Psoas muscle (tissue), 8 donors: Measurements from ENCODE around the gene CSK. TPM values are rescaled to one million over a fixed set of nuclear protein-coding genes. Genes with fewer than 3 reads are reported as not detected.

ENCODE experiments used
- ATAC-seq, 4 donors: fragments of 200-7000 bp; cut with Tn5 transposase; one replicate each; pipeline ENCODE4 v1.9.1; 2020; ENCODE audit warnings: moderate library complexity in 3 of 4, mild to moderate bottlenecking in 2 of 4
- DNase-seq, 2 donors: peaks; one replicate each; pipeline ENCODE4 v3.0.0-alpha.2; 2020
- H3K27ac ChIP-seq: fragments of 200-600 bp; one replicate; pipeline ENCODE4 v1.8.0; 2022
- H3K27me3 ChIP-seq, 3 donors: fragments of 200-600 bp in 1 of 3; one replicate each; pipeline versions ENCODE4 v1.6.1 to v1.8.0; 2013 to 2022; ENCODE audit warnings: low read length in 2 of 3, mild to moderate bottlenecking in 2 of 3, moderate library complexity in 1 of 3; ENCODE audit not compliant: insufficient read depth in 3 of 3
- H3K36me3 ChIP-seq, 2 donors: fragments of 200-600 bp in 1 of 2; one replicate each; pipeline versions ENCODE4 v1.6.1 to v1.8.0; 2013 to 2022; ENCODE audit warnings: low read depth in 1 of 2, mild to moderate bottlenecking in 1 of 2, moderate library complexity in 1 of 2; ENCODE audit not compliant: insufficient read depth in 1 of 2
- H3K4me1 ChIP-seq: fragments of 200-600 bp; one replicate; pipeline ENCODE4 v1.8.0; 2022
- H3K4me3 ChIP-seq: fragments of 200-600 bp; one replicate; pipeline ENCODE4 v1.8.0; 2022; ENCODE audit warnings: mild to moderate bottlenecking
- H3K9me3 ChIP-seq: fragments of 200-600 bp; one replicate; pipeline ENCODE4 v1.8.0; 2022
- WGBS, 3 donors: extraction: QIAGEN DNeasy Blood & Tissue Kit; methylation state at CpG; one replicate each; pipeline versions ENCODE4 v1.1.6 to v1.1.7; 2013; 5-methylcytosine and 5-hydroxymethylcytosine counted together
- intact Hi-C, 2 donors: fragments of 100-400 bp; cut with DNase I; formaldehyde crosslinking; loops; one replicate each; pipeline versions ENCODE4 v1.11.0 to v1.14.2; 2022
- polyA plus RNA-seq, 3 donors: library from polyadenylated mRNA; stranded (reverse); fragments of 200-250 nt; gene quantifications; one replicate each; pipeline ENCODE4 v1.2.3, GENCODE V29; 2013
- total RNA-seq, 4 donors: library from RNA; stranded (reverse); fragmentation: NEBNext Ultra II Directional in 2 of 4; extraction: Animal tissue kit (Norgen Biotek cat#: 25700) in 2 of 4; gene quantifications; one replicate each; pipeline versions ENCODE4 v1.2.1 to v1.2.4, GENCODE V29; 2021 to 2023
- TF ChIP-seq, protein P1 (sequence below): fragments of 200-600 bp; IDR thresholded peaks from one replicate; pipeline ENCODE4 v1.8.0; 2022; ENCODE audit warnings: antibody characterized with exemption
- donor health status: healthy with polysubstance abuse.
- donor health status: DM: no; HTN: no; CAD: no; lungs with moderate emphysema.
- donor health status: Bipolar disorder and iron deficiency.
- donor health status: healthy.
- donor health status: DM: yes; HTN: yes; CAD: no.
- donor health status: DM: no; HTN: no; CAD: no.
- donor health status: DM: no; HTN: no; CAD: no.
- donor health status: DM: yes; HTN: yes; CAD: no.

Gene CSK
- total and polyA plus RNA-seq, 7 donors = 12.2 to 29.6 (median 16.3) TPM

DNA sequence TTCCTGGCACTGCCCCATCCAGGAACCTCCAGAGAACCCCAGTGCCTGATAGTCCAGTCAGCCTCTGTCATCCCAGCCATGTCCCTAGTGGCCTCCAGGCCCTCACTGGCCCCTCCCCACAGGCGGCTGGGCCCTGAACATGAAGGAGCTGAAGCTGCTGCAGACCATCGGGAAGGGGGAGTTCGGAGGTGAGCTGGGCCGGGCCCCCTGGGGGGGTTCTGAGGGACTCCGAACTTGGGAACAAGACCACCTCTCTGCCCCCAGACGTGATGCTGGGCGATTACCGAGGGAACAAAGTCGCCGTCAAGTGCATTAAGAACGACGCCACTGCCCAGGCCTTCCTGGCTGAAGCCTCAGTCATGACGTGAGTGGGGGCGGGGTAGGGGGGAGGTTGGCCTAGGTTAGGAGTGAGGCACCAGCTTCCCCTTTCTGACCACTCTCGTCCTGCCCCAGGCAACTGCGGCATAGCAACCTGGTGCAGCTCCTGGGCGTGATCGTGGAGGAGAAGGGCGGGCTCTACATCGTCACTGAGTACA lies 18.7 kb downstream of the CSK start:
- H3K4me1 ChIP-seq = peaks cover 21% of the 10 kb centered on the region
- no peak overlapping the region for H3K27ac ChIP-seq
- no peaks in the 10 kb centered on the region for H3K9me3 ChIP-seq
- intact Hi-C loops = loop anchor here (1.0 to 2.0 kb wide), 3 partner anchors 18 to 29 kb away; partner anchors contain the start of gene CSK (in 2 of the 2)
- H3K36me3 ChIP-seq = peaks cover 4 to 49% of the 10 kb centered on the region in 2 donors
- ATAC-seq = no peak
- no peak overlapping the region for H3K4me3 ChIP-seq
- no peak for DNase-seq
- TF ChIP-seq, protein P1, sequence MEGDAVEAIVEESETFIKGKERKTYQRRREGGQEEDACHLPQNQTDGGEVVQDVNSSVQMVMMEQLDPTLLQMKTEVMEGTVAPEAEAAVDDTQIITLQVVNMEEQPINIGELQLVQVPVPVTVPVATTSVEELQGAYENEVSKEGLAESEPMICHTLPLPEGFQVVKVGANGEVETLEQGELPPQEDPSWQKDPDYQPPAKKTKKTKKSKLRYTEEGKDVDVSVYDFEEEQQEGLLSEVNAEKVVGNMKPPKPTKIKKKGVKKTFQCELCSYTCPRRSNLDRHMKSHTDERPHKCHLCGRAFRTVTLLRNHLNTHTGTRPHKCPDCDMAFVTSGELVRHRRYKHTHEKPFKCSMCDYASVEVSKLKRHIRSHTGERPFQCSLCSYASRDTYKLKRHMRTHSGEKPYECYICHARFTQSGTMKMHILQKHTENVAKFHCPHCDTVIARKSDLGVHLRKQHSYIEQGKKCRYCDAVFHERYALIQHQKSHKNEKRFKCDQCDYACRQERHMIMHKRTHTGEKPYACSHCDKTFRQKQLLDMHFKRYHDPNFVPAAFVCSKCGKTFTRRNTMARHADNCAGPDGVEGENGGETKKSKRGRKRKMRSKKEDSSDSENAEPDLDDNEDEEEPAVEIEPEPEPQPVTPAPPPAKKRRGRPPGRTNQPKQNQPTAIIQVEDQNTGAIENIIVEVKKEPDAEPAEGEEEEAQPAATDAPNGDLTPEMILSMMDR = no peak
- H3K27me3 ChIP-seq = no peaks in the 10 kb centered on the region
- WGBS, 3 donors = 88 to 91% (median 89%) methylated on average over 20 of the region's 20 CpGs

DNA sequence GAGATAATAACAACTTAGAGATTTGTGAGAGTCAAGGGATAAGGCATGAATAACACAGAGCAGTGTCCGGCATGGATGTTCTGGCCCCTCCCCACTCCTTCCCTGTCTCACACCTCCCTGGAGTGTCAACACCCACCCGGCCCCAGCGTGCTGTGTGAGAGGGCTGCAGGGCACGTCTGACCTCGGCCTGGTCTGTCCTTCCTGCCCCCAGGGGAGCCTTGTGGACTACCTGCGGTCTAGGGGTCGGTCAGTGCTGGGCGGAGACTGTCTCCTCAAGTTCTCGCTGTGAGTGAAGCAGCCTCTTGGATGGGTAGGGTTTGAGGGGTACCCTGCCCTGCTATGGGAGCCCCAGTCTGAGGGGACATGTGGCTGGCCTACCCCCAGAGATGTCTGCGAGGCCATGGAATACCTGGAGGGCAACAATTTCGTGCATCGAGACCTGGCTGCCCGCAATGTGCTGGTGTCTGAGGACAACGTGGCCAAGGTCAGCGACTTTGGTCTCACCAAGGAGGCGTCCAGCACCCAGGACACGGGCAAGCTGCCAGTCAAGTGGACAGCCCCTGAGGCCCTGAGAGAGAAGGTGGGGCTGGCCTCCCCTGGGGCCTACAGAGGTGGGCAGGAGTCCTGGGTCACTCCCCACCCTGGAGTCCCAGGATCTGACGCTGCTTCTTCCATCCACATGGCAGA lies 19.6 kb downstream of the CSK start:
- TF ChIP-seq, protein P1 = no peak
- ATAC-seq (no peak), DNase-seq (no peak)
- Histone ChIP-seq H3K4me1 (peaks cover 21% of the 10 kb centered on the region), H3K27ac (no peak overlapping the region), H3K4me3 (no peak overlapping the region), H3K36me3 (peaks cover 4 to 49% of the 10 kb centered on the region in 2 donors), H3K27me3 (no peaks in the 10 kb centered on the region), H3K9me3 (no peaks in the 10 kb centered on the region)
- intact Hi-C loops = loop anchor here in 1 of 2 donors (2.0 kb wide), 1 partner anchor 19 kb away; the partner anchor contains the start of gene CSK
- WGBS, 3 donors = 87 to 89% (median 87%) methylated on average over 18 of the region's 18 CpGs

DNA sequence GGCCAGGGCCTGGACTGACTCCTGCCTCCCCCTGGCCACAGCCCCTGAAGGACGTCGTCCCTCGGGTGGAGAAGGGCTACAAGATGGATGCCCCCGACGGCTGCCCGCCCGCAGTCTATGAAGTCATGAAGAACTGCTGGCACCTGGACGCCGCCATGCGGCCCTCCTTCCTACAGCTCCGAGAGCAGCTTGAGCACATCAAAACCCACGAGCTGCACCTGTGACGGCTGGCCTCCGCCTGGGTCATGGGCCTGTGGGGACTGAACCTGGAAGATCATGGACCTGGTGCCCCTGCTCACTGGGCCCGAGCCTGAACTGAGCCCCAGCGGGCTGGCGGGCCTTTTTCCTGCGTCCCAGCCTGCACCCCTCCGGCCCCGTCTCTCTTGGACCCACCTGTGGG lies 20.4 kb downstream of the CSK start:
- no peaks in the 10 kb centered on the region for H3K9me3 ChIP-seq
- H3K27ac ChIP-seq = no peak overlapping the region
- DNase-seq = no peak
- H3K36me3 ChIP-seq = peaks cover 4 to 49% of the 10 kb centered on the region in 2 donors
- no peak for ATAC-seq
- WGBS, 3 donors = 89 to 91% (median 90%) methylated on average over 20 of the region's 20 CpGs
- H3K4me3 ChIP-seq = no peak overlapping the region
- H3K27me3 ChIP-seq = no peaks in the 10 kb centered on the region
- peaks cover 21% of the 10 kb centered on the region for H3K4me1 ChIP-seq
- TF ChIP-seq, protein P1 = no peak
- intact Hi-C loops = no loop called here

DNA sequence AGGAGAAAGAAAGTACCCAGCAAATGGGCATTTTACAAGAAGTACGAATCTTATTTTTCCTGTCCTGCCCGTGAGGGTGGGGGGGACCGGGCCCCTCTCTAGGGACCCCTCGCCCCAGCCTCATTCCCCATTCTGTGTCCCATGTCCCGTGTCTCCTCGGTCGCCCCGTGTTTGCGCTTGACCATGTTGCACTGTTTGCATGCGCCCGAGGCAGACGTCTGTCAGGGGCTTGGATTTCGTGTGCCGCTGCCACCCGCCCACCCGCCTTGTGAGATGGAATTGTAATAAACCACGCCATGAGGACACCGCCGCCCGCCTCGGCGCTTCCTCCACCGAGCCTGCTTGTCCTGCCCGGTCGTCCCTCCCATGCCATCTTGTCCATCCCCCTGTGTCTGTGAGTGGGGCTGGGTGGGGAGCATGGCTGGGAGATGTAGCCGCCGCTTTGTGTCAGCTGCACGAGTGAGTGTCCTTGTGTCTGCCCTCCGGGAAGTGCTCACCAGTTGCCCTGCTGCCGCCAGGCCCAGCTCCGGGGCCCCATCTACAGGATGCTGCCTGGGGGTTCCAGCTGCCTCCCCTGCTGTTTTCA lies 21.1 kb downstream of the CSK start:
- ATAC-seq = no peak

More for the DNA sequence above, 21.1 kb downstream of the CSK start:
- Histone ChIP-seq H3K27me3 (no peaks in the 10 kb centered on the region), H3K27ac (no peak overlapping the region), H3K36me3 (peaks cover 4 to 49% of the 10 kb centered on the region in 2 donors), H3K9me3 (no peaks in the 10 kb centered on the region), H3K4me1 (peaks cover 22% of the 10 kb centered on the region), H3K4me3 (no peak overlapping the region)
- no peak for DNase-seq
- intact Hi-C loops = no loop called here
- 88 to 92% (median 90%) methylated on average over 31 of the region's 31 CpGs for WGBS, 3 donors
- TF ChIP-seq, protein P1 = no peak
